Iris pigment epithelial cell (primary cell): ENCODE measurements around the gene CXXC4.

ENCODE experiments used
- DNase-seq: peaks from one replicate; pipeline ENCODE4 v3.0.0-alpha.2; 2011; ENCODE audit warnings: low read depth

Gene CXXC4

GRCh38 chr4:104494822-104495559, at the start of gene CXXC4:
CXXC4 (minus strand) TSS chr4:104494894; CDS start chr4:104491802, 3,092 bp downstream.
- DNase-seq: peak; percentile 45

- no peak for DNase-seq
These were observed 38.5 kb upstream of the CXXC4 start for GRCh38 chr4:104533156-104533555.

GRCh38 chr4:104532677-104533076, 38.0 kb upstream of the CXXC4 start:
- DNase-seq: no peak

GRCh38 chr4:104531390-104531789, 36.7 kb upstream of the CXXC4 start:
- DNase-seq: no peak

- DNase-seq: no peak
These were observed 35.7 kb upstream of the CXXC4 start for GRCh38 chr4:104530426-104530825.

GRCh38 chr4:104524591-104524990, 29.9 kb upstream of the CXXC4 start:
- DNase-seq: peak; percentile 49

- no peak for DNase-seq
These were observed 29.3 kb upstream of the CXXC4 start for GRCh38 chr4:104524026-104524425.

- no peak for DNase-seq
These were observed 24.9 kb upstream of the CXXC4 start for GRCh38 chr4:104519588-104519987.

GRCh38 chr4:104516884-104517283, 22.2 kb upstream of the CXXC4 start:
- no peak for DNase-seq

- no peak for DNase-seq
These were observed 13.5 kb upstream of the CXXC4 start for GRCh38 chr4:104508224-104508623.

GRCh38 chr4:104507112-104507511, 12.4 kb upstream of the CXXC4 start:
- DNase-seq: no peak

- no peak for DNase-seq
These were observed 9.8 kb upstream of the CXXC4 start for GRCh38 chr4:104504536-104504935.

- no peak for DNase-seq
These were observed 7.8 kb upstream of the CXXC4 start for GRCh38 chr4:104502471-104502870.

- DNase-seq: no peak
These were observed 6.6 kb upstream of the CXXC4 start for GRCh38 chr4:104501290-104501689.

- DNase-seq: no peak
These were observed 5.7 kb upstream of the CXXC4 start for GRCh38 chr4:104500442-104500841.

GRCh38 chr4:104494185-104494584, 509 bp downstream of the CXXC4 start:
- peak; percentile 5 for DNase-seq

GRCh38 chr4:104493081-104493831, 1.4 kb downstream of the CXXC4 start:
- no peak for DNase-seq

- DNase-seq: peak; percentile 1
These were observed 2.4 kb downstream of the CXXC4 start for GRCh38 chr4:104492183-104492771.

- DNase-seq: peak; percentile 5
These were observed 3.1 kb downstream of the CXXC4 start for GRCh38 chr4:104491481-104492182.

- DNase-seq: peak; percentile 39
These were observed 3.8 kb downstream of the CXXC4 start for GRCh38 chr4:104490770-104491480.

GRCh38 chr4:104490096-104490769, 4.5 kb downstream of the CXXC4 start:
- no peak for DNase-seq
